Stimulated activated CD8-positive, alpha-beta memory T cell treated with anti-CD3 and anti-CD28 coated beads, Interleukin-7, amount 100 ng/mL, for 48 hours (primary cell): ENCODE results near the gene HIVEP3.

Source experiments
- DNase-seq, 2 donors: peaks; one replicate each; pipeline ENCODE4 v3.0.0-alpha.2; 2020; ENCODE audit warnings: low read depth in 1 of 2; ENCODE audit errors: extremely low read depth in 1 of 2

HIVEP3 gene

DNA sequence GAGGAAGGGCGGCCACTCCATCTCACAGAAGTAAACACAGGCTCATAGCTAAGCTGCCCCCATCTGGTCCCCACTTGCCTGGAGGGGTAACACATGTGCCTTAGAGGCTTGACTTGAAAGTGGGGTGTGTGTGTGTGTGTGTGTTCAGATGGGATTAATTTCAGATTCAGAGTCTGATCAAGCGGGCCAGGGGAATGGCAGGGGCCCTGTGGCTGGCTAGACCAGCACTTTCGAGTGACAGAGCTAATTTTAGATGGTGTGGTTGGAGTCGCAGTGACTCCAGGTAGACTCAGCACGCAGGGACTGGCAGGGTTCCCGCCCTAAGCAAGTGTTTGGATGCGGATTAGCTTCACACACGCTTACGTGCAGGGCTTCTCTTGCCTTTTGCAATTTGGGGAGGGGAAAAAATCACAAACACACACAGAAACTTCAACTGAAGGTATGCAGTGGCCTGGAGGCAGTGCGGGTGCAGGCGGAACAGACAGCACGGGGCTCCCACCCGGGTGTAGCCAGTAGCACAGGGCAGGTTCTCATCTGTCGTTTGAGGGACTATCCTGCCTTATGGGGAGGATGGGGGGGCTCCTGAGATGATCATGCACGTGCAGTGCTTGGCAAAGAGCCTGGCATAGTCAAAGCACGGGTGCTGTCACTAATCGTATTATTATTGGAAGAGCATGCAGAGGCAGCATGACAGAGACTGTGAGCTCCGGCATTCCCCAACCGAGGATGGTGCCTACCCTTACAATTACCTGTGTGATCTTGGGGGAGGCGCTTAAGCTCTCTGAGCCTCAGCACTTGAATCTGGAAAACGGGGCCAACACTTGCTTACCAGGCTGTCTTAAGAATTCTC, 435.5 kb downstream of the HIVEP3 start:
- DNase-seq: no peak

GRCh38 chr1:41482001-41482765, 436.5 kb downstream of the HIVEP3 start:
- no peak for DNase-seq

- no peak for DNase-seq
These were observed 437.5 kb downstream of the HIVEP3 start for GRCh38 chr1:41481109-41481775.

DNA sequence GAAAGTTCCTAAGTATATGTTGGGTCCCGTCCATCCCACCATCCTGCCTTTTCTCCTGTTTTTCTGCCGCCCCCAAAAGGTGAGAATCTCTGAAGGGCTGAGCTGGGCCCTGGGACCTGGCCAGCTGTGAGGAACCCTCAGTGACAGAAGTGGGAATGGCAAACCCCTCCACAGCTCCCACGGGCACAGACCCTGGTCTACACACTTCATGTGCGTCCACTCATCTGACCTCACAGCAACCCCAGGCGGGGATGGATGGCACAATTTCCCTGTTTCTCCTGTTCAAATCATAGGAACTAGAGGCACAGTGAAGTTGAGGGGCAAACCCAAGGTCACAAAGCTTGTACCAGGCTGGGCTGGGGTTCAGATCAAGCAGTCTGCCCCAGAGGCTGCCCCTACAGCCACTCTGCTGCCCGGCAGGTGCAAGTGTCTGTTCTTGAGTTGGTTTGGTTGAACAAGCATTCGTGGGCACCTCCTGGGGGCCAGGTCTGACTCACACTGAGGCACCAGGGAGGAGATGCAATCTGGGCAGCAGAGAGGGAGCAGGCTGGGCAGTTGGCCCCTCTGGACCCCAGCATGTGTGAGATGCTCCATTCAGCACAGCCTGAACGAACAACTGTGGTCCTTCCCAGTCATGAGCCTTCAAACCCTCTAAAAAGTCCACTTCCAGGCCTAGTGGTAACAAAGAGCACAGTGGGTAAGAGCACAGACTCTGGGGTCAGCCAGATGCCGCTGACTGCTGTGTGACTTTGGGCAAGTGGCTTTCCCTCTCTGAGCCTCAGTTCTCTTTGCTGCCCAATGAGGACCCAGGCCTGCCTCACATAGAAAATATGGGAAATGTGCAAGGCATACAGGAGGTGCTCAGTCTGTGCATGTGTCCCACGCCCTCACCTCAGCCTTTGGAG, 438.3 kb downstream of the HIVEP3 start:
- DNase-seq: no peak

- DNase-seq: no peak
These were observed 438.9 kb downstream of the HIVEP3 start for GRCh38 chr1:41479808-41480160.

- no peak for DNase-seq
These were observed 439.5 kb downstream of the HIVEP3 start for GRCh38 chr1:41479000-41479807.

GRCh38 chr1:41478118-41478748, 440.5 kb downstream of the HIVEP3 start:
- no peak for DNase-seq

DNA sequence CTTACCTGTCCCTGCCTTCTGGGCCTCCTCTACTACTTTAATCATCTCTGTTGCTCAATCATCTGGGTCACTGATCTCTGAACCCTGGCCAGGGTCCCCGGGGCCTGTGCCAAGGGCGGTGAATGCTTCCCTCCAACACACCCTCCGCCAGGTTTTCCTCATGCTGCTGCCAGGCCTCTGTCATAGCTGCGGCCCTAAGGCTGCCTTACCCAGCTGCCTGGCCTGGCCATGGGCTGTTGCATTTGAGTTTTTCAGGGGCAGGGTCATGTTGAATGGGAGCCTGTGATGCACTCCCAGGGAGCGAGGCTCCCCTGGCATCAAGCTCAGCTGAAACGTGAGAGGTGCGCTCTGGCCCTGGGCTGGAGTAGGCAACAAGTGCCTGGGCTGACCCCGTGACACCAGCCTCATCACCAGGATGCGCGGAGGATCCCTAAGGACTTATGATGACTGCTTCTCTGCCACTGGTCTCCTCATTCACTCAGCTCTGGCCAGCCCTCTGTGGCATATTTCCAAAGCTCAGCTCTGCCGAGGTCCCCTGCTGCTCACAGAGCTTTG, 441.8 kb downstream of the HIVEP3 start:
- no peak for DNase-seq

DNA sequence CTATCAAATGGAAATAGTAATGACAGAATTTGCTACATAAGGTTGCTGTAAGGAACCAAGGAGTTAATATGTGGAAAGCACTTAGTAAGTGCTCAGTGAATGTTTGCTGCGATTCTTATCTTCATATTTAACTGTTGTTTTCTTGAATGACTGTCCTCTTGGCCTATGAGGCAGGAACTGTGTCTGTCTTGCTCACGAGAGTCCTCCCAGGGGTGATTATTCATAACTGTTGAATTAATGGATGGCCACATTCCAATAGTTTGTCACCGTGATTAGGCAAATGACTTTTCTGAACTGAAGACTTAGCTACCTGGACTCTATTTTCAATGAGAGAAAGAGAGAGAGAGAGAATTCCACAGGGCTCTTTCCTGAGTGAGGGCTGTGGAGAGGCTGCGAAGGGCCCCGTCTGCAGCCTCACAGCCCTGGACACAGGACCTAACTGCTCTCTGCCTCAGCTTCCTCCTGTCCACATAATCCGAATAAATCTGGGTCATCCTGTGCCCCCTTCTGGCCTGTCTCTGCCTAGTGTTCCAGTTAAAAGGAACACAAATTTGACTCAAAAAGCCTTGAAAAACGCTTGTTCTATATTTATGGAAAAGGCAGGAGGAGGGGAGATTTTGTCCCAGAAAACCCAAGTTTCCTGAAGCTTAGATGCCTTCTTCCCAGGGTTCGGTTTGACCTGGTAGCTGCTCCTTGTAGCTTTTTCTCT, 442.7 kb downstream of the HIVEP3 start:
- no peak for DNase-seq

- no peak for DNase-seq
These were observed 443.4 kb downstream of the HIVEP3 start for GRCh38 chr1:41475346-41475745.

GRCh38 chr1:41474490-41475271, 444.0 kb downstream of the HIVEP3 start:
- DNase-seq: no peak

DNA sequence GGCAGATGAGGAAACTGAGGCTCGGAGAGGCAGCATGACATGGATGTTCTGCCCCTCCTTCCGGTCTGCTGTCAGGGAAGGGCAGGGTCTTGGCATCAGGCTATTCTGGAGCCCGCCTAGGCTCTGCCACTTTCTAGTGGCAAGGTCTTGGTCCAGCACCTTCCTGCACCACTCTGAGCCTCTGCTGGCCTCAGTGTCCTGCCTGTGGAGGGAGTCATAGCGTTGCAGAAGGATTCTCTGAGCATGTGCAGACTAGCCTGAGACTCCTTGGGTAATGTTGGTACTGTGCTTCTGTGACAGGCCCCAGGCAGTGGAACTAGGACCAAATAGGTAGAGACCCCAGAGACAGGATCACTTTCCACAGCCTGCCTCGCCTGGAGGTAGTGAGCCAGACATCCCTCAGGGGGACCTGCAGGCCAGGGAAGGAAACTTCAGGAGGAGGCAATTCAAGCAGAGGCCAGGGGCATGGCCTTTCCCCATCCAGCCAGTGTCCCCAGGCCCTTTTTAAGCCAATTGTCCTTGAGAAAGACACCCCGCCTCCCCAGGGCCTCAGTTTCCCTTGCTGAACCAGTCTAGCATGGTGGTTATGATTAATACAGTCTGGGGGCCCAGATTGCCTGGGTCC, 444.9 kb downstream of the HIVEP3 start:
- DNase-seq: no peak

- no peak for DNase-seq
These were observed 447.1 kb downstream of the HIVEP3 start for GRCh38 chr1:41471658-41472057.

DNA sequence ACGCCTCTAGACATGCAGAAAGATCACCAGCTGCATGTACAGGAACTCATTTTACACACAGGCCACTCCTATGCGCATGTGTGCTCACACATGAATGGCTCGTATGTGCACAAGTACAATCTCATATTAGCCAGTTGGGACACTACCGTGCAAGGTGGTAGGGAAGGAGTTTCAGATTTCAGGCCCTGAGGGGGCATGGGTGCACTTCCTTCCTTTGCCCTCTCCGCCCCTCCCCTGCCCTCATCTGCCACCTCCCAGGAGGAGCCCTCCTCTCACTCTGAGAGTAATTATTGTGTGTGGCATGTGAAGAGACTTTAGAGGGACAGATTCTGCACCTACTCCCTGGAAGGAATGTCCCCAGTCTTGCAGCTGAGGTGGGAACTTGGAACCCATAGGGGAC, 449.0 kb downstream of the HIVEP3 start:
- no peak for DNase-seq

GRCh38 chr1:41468122-41468762, 450.5 kb downstream of the HIVEP3 start:
- no peak for DNase-seq

DNA sequence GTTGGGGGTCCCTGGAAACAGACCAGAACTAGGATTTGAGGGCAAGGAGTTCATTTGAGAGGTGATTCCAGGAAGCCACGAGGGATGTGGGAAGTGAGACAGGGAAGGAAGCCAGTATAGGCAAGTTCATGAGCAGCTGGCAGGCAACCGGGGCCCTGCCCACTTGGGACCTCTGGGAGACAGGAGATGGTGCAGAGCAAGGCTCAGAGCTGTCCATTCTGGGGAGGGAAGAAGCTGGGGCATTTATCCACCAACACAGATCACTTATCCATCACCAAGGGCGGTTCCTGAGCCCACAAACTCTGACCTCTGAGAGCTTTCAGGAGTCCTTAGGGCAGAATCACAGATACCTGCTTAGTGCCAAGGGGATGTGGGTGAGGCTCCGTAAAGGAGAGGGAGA, 451.0 kb downstream of the HIVEP3 start:
- DNase-seq: no peak

GRCh38 chr1:41466146-41466545, 452.6 kb downstream of the HIVEP3 start:
- no peak for DNase-seq
